ENCODE data around the gene HSD3B2. TPM values are rescaled to one million over a fixed set of nuclear protein-coding genes. Genes with fewer than 3 reads are reported as not detected.

HSD3B2 gene
- polyA plus RNA-seq, 4 donors, result 0.07 to 2.8 (median 1.6) TPM; not detected in 1

DNA sequence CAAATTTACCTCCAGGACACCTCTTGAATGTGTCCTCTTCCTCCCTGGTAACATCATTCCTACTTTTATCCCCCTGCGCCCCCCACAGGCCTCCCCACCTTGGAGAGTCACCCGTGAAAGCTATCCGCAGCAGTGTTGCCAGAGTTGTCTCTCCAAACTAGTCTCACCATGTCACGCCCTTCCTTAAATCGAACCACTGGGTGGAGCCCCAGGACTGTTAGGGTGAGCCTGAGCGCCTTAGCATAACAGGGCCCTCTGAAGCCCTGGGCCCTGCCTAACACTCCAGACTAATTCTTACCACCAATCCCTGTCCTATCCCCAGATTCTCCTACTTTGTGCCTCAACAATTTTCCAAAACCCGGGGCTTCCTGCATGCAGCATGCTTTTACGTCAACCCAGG is 35.0 kb downstream of the HSD3B2 start:
- FAIRE-seq, result no peak

DNA sequence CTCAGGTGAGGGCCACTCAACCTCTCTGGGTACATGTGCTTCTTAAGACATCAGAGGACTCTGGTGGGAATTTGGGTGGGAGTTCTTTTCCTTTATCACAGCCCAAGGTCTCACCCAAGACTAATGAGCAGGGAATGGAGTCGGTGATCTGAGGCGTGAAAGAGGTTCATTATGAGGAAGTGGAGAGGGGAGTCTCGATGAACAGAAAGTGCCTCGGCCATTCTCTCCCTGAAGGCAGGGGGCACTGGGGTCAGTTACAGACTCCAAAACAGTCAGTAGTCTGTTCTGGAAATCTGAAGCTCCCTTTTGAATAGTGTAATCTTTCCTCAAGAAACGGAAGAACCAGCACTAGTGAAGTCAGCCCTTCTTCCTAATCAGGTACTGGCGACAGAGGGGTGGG is 36.2 kb downstream of the HSD3B2 start:
- Histone ChIP-seq H3K4me1 (ENCODE audit: control insufficient read depth in 3 of 3, insufficient read depth in 2 of 3, low read depth in 1 of 3, low read length in 2 of 3) (peaks cover 0 to 21% (median 0%) of the 10 kb centered on the region in 3 donors), H3K4me3 (ENCODE audit: low read depth in 1 of 3, low read length in 3 of 3) (no peak overlapping the region), H3K27me3 (ENCODE audit: control insufficient read depth in 3 of 3, insufficient read depth in 3 of 3, low read length in 3 of 3) (no peaks in the 10 kb centered on the region), H3K9me3 (ENCODE audit: control insufficient read depth in 2 of 2, insufficient read depth in 1 of 2, low read depth in 1 of 2, low read length in 1 of 2) (no peaks in the 10 kb centered on the region), H3K27ac (ENCODE audit: low read depth in 1 of 3, low read length in 2 of 3) (no peak overlapping the region), H3K36me3 (ENCODE audit: control insufficient read depth in 3 of 3, insufficient read depth in 2 of 3, low read depth in 1 of 3, low read length in 3 of 3) (no peaks in the 10 kb centered on the region)
- no peak for DNase-seq
- FAIRE-seq, result no peak
- WGBS, 3 donors, result 81 to 91% (median 83%) methylated on average over 6 of the region's 6 CpGs

More for the DNA sequence above, 35.0 kb downstream of the HSD3B2 start:
- H3K9me3 ChIP-seq (ENCODE audit: control insufficient read depth in 2 of 2, insufficient read depth in 1 of 2, low read depth in 1 of 2, low read length in 1 of 2), result no peaks in the 10 kb centered on the region
- H3K36me3 ChIP-seq (ENCODE audit: control insufficient read depth in 3 of 3, insufficient read depth in 2 of 3, low read depth in 1 of 3, low read length in 3 of 3), result no peaks in the 10 kb centered on the region
- H3K27me3 ChIP-seq (ENCODE audit: control insufficient read depth in 3 of 3, insufficient read depth in 3 of 3, low read length in 3 of 3), result no peaks in the 10 kb centered on the region
- DNase-seq, result no peak
- no peak overlapping the region for H3K4me3 ChIP-seq (ENCODE audit: low read depth in 1 of 3, low read length in 3 of 3)
- WGBS, 3 donors, result 69 to 84% (median 73%) methylated on average over 8 of the region's 8 CpGs
- no peak overlapping the region for H3K27ac ChIP-seq (ENCODE audit: low read depth in 1 of 3, low read length in 2 of 3)
- H3K4me1 ChIP-seq (ENCODE audit: control insufficient read depth in 3 of 3, insufficient read depth in 2 of 3, low read depth in 1 of 3, low read length in 2 of 3), result peaks cover 0 to 27% (median 0%) of the 10 kb centered on the region in 3 donors

DNA sequence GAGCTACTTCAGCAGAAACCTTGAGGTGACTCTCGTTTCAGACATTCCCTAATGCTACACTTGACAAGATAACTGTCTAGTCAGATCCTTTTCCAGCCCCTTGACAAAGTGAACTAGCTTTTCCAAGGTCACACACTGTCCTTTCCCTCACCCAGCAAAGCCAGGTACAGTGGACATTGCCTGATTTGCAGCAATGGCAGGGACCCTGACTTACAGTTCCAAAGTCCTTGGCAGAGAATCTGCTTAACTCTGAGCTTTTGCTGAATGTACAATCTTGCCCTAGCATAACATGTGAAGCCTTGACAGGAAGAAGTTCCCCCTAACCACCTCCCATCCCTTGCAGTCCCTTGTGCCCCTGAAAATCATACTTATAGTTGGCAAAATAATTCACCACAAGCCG is 37.1 kb downstream of the HSD3B2 start:
- H3K27ac ChIP-seq (ENCODE audit: low read depth in 1 of 3, low read length in 2 of 3), result peak overlapping the region in 1 of 3 donors; percentile 67
- H3K9me3 ChIP-seq (ENCODE audit: control insufficient read depth in 2 of 2, insufficient read depth in 1 of 2, low read depth in 1 of 2, low read length in 1 of 2), result no peaks in the 10 kb centered on the region
- no peaks in the 10 kb centered on the region for H3K27me3 ChIP-seq (ENCODE audit: control insufficient read depth in 3 of 3, insufficient read depth in 3 of 3, low read length in 3 of 3)
- peak in 1 of 2 donors; percentile 64 for DNase-seq
- no peak for FAIRE-seq
- 35 to 51% (median 43%) methylated on average over 2 of the region's 2 CpGs for WGBS, 3 donors
- H3K36me3 ChIP-seq (ENCODE audit: control insufficient read depth in 3 of 3, insufficient read depth in 2 of 3, low read depth in 1 of 3, low read length in 3 of 3), result no peaks in the 10 kb centered on the region
- H3K4me3 ChIP-seq (ENCODE audit: low read depth in 1 of 3, low read length in 3 of 3), result no peak overlapping the region
- peaks cover 0 to 27% (median 0%) of the 10 kb centered on the region in 3 donors for H3K4me1 ChIP-seq (ENCODE audit: control insufficient read depth in 3 of 3, insufficient read depth in 2 of 3, low read depth in 1 of 3, low read length in 2 of 3)

DNA sequence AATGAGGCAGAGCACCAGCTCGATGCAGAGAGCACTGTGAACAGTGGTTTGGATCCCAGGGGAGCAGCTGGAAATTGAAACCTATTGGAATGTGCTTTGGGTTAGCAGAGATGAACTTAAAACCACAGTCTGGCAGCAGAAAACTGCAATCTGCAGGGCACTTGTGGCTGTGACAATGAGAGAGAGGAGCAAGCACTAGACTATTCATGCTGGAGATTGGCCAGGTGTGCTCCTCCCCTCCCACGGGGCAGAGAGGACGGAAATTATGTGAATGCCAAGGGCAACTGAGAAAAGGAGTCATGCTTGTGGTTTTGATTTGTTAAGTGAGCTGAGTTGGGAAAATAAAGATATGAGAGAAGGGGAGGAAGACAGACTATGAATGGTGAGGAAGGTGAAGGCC is 38.1 kb downstream of the HSD3B2 start:
- no peak for FAIRE-seq
- H3K9me3 ChIP-seq (ENCODE audit: control insufficient read depth in 2 of 2, insufficient read depth in 1 of 2, low read depth in 1 of 2, low read length in 1 of 2), result no peaks in the 10 kb centered on the region
- no peaks in the 10 kb centered on the region for H3K36me3 ChIP-seq (ENCODE audit: control insufficient read depth in 3 of 3, insufficient read depth in 2 of 3, low read depth in 1 of 3, low read length in 3 of 3)
- 42 to 54% (median 47%) methylated on average over 3 of the region's 3 CpGs for WGBS, 3 donors
- H3K27ac ChIP-seq (ENCODE audit: low read depth in 1 of 3, low read length in 2 of 3), result peak overlapping the region in 1 of 3 donors; percentile 67
- DNase-seq, result no peak
- H3K4me1 ChIP-seq (ENCODE audit: control insufficient read depth in 3 of 3, insufficient read depth in 2 of 3, low read depth in 1 of 3, low read length in 2 of 3), result peaks cover 0 to 30% (median 0%) of the 10 kb centered on the region in 3 donors
- H3K4me3 ChIP-seq (ENCODE audit: low read depth in 1 of 3, low read length in 3 of 3), result no peak overlapping the region
- H3K27me3 ChIP-seq (ENCODE audit: control insufficient read depth in 3 of 3, insufficient read depth in 3 of 3, low read length in 3 of 3), result no peaks in the 10 kb centered on the region

DNA sequence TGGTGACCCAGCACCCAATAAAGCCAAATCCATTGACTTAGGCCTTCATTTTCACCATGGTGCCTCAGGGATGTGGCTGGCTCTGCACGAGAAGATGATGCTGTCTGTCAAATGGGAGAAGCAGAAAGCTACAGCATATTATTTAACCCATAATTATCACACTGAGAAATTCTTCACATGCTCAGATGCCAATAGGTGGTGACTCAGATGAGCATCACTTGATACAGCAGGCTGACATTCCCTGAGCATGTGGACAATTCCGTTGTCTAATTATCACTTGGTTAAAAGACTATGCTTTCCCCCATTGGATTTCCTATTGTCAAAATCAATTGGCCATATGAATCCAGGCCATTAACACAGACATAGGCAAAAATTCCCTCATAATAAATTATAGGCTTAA is 48.0 kb downstream of the HSD3B2 start:
- DNase-seq (no peak), FAIRE-seq (no peak)
- Histone ChIP-seq H3K9me3 (ENCODE audit: control insufficient read depth in 2 of 2, insufficient read depth in 1 of 2, low read depth in 1 of 2, low read length in 1 of 2) (no peaks in the 10 kb centered on the region), H3K4me3 (ENCODE audit: low read depth in 1 of 3, low read length in 3 of 3) (no peak overlapping the region), H3K27ac (ENCODE audit: low read depth in 1 of 3, low read length in 2 of 3) (no peak overlapping the region), H3K27me3 (ENCODE audit: control insufficient read depth in 3 of 3, insufficient read depth in 3 of 3, low read length in 3 of 3) (no peaks in the 10 kb centered on the region), H3K4me1 (ENCODE audit: control insufficient read depth in 3 of 3, insufficient read depth in 2 of 3, low read depth in 1 of 3, low read length in 2 of 3) (peaks cover 0 to 20% (median 0%) of the 10 kb centered on the region in 3 donors), H3K36me3 (ENCODE audit: control insufficient read depth in 3 of 3, insufficient read depth in 2 of 3, low read depth in 1 of 3, low read length in 3 of 3) (no peaks in the 10 kb centered on the region)
- 83 to 91% (median 88%) methylated on average over 2 of the region's 2 CpGs for WGBS, 3 donors

DNA sequence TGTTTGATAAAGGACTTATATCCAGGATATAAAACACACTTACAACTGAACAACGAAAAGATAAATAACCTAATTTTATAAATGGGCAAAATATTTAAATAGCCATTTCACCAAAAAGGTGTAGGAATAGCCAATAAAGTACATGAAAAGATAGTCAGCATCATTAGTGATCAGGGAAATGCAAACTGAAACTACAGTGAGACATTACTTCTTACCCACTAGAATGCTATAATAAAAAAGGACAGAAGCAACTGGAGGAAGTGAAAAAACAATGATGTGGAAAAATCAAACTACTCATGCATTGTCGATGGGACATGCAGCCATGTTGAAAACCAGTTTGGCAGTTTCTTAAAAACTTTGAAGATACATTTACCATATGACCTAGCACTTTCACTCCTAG is 48.6 kb downstream of the HSD3B2 start:
- FAIRE-seq, result no peak
- WGBS, 3 donors, result 69 to 80% (median 76%) methylated on average over 2 of the region's 2 CpGs
- H3K4me3 ChIP-seq (ENCODE audit: low read depth in 1 of 3, low read length in 3 of 3), result no peak overlapping the region

DNA sequence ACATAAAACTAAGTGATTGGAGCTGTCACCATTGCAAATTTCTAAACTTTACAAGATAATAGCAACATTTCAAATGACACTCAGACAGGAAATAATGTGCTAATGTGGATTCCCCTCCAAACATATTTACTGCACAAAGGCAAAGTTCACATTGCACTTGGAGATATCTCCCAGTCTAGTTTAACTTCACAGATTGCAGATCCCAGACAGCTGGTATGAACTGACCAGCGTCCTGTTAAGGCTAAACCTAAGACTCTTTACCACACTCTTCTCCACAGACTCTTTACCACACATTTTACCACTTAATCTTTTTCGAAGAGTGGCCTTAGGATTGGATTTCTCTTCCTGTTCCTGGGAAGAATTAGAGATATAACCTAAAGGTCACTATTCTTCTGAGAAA is 51.5 kb downstream of the HSD3B2 start:
- FAIRE-seq (no peak), DNase-seq (peak; percentile 7 to 74)
- H3K36me3 ChIP-seq (ENCODE audit: control insufficient read depth in 3 of 3, insufficient read depth in 2 of 3, low read depth in 1 of 3, low read length in 3 of 3), result no peaks in the 10 kb centered on the region
- peak overlapping the region in 1 of 3 donors; percentile 56 for H3K27ac ChIP-seq (ENCODE audit: low read depth in 1 of 3, low read length in 2 of 3)
- H3K4me1 ChIP-seq (ENCODE audit: control insufficient read depth in 3 of 3, insufficient read depth in 2 of 3, low read depth in 1 of 3, low read length in 2 of 3), result peaks cover 0 to 25% (median 0%) of the 10 kb centered on the region in 3 donors
- H3K27me3 ChIP-seq (ENCODE audit: control insufficient read depth in 3 of 3, insufficient read depth in 3 of 3, low read length in 3 of 3), result no peaks in the 10 kb centered on the region
- H3K9me3 ChIP-seq (ENCODE audit: control insufficient read depth in 2 of 2, insufficient read depth in 1 of 2, low read depth in 1 of 2, low read length in 1 of 2), result no peaks in the 10 kb centered on the region
- 30 to 54% (median 42%) methylated on average over 2 of the region's 2 CpGs for WGBS, 3 donors
- no peak overlapping the region for H3K4me3 ChIP-seq (ENCODE audit: low read depth in 1 of 3, low read length in 3 of 3)

More for the DNA sequence above, 48.6 kb downstream of the HSD3B2 start:
- no peak for DNase-seq
- H3K9me3 ChIP-seq (ENCODE audit: control insufficient read depth in 2 of 2, insufficient read depth in 1 of 2, low read depth in 1 of 2, low read length in 1 of 2), result no peaks in the 10 kb centered on the region
- peaks cover 0 to 25% (median 0%) of the 10 kb centered on the region in 3 donors for H3K4me1 ChIP-seq (ENCODE audit: control insufficient read depth in 3 of 3, insufficient read depth in 2 of 3, low read depth in 1 of 3, low read length in 2 of 3)
- H3K36me3 ChIP-seq (ENCODE audit: control insufficient read depth in 3 of 3, insufficient read depth in 2 of 3, low read depth in 1 of 3, low read length in 3 of 3), result no peaks in the 10 kb centered on the region
- no peaks in the 10 kb centered on the region for H3K27me3 ChIP-seq (ENCODE audit: control insufficient read depth in 3 of 3, insufficient read depth in 3 of 3, low read length in 3 of 3)
- H3K27ac ChIP-seq (ENCODE audit: low read depth in 1 of 3, low read length in 2 of 3), result no peak overlapping the region

DNA sequence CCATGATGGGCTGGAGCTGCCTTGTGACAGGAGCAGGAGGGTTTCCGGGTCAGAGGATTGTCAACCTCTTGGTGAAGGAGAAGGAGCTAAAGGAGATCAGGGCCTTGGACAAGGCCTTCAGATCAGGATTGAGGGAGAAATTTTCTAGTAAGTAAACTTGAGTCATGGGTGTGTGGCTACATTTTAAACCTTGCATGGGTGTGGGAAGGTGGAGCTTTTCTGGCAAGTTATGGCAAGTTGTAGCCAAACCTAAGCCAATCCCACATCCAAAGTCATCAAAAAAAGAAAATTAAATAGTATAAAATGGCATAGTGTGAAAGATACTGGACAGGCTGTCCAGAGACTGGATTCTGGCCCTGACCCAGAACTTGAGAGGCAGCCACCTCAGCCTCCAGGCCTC is 52.3 kb downstream of the HSD3B2 start:
- WGBS, 3 donors, result 84 to 100% (median 97%) methylated on average over 1 of the region's 1 CpG
- no peaks in the 10 kb centered on the region for H3K27me3 ChIP-seq (ENCODE audit: control insufficient read depth in 3 of 3, insufficient read depth in 3 of 3, low read length in 3 of 3)
- peak overlapping the region in 1 of 3 donors; percentile 56 for H3K27ac ChIP-seq (ENCODE audit: low read depth in 1 of 3, low read length in 2 of 3)

More for the DNA sequence above, 52.3 kb downstream of the HSD3B2 start:
- DNase-seq, result no peak
- Histone ChIP-seq H3K4me3 (ENCODE audit: low read depth in 1 of 3, low read length in 3 of 3) (no peak overlapping the region), H3K9me3 (ENCODE audit: control insufficient read depth in 2 of 2, insufficient read depth in 1 of 2, low read depth in 1 of 2, low read length in 1 of 2) (no peaks in the 10 kb centered on the region), H3K36me3 (ENCODE audit: control insufficient read depth in 3 of 3, insufficient read depth in 2 of 3, low read depth in 1 of 3, low read length in 3 of 3) (no peaks in the 10 kb centered on the region), H3K4me1 (ENCODE audit: control insufficient read depth in 3 of 3, insufficient read depth in 2 of 3, low read depth in 1 of 3, low read length in 2 of 3) (peaks cover 0 to 25% (median 0%) of the 10 kb centered on the region in 3 donors)
- no peak for FAIRE-seq

All from small intestine (tissue), 7 donors.